CD4-positive, CD25-positive, alpha-beta regulatory T cell (primary cell): ENCODE measurements around the gene BASP1. TPM values are rescaled to one million over a fixed set of nuclear protein-coding genes. Genes with fewer than 3 reads are reported as not detected.
"Not testable (repeated sequence)": the region's sequence is repeated elsewhere in the genome, so short reads cannot be mapped to it uniquely, and the experiment has no call there.

Source experiments
- ATAC-seq, 2 donors: fragments of 150-1000 bp; cut with Tn5 transposase; one replicate each; pipeline ENCODE4 v1.10.0; 2021; ENCODE audit warnings: low read depth in 2 of 2, moderate number of reproducible peaks in 2 of 2, moderate library complexity in 1 of 2
- DNase-seq, 3 donors: peaks; one replicate each; pipeline versions ENCODE4 v3.0.0 to v3.0.0-alpha.2; 2012 to 2022; ENCODE audit warnings: mixed read lengths in 1 of 3
- H3K27ac ChIP-seq: one replicate; pipeline ENCODE4 v1.7.0; 2013; ENCODE audit warnings: mild to moderate bottlenecking, low read length; ENCODE audit not compliant: insufficient read depth, poor library complexity, severe bottlenecking
- H3K27me3 ChIP-seq: one replicate; pipeline ENCODE4 v1.7.0; 2013; ENCODE audit warnings: low read length; ENCODE audit not compliant: control insufficient read depth, insufficient read depth
- H3K36me3 ChIP-seq: one replicate; pipeline ENCODE4 v1.7.0; 2013; ENCODE audit warnings: mild to moderate bottlenecking, low read length, moderate library complexity; ENCODE audit not compliant: control insufficient read depth, insufficient read depth
- H3K4me1 ChIP-seq: 2 replicates; pipeline ENCODE4 v1.7.0; 2013; ENCODE audit warnings: mild to moderate bottlenecking, low read length; ENCODE audit not compliant: insufficient read depth, control insufficient read depth, poor library complexity, severe bottlenecking
- H3K4me3 ChIP-seq: one replicate; pipeline ENCODE4 v1.7.0; 2013; ENCODE audit warnings: low read depth, mild to moderate bottlenecking, low read length, moderate library complexity
- H3K9me3 ChIP-seq, 2 experiments: 1 replicate in 1 of 2; 2 replicates in 1 of 2; pipeline ENCODE4 v1.7.0; 2013; ENCODE audit warnings: low read length in 2 of 2, mild to moderate bottlenecking in 1 of 2, moderate library complexity in 1 of 2; ENCODE audit not compliant: control insufficient read depth in 2 of 2
- H3K27ac Mint-ChIP-seq, 3 donors: one replicate each; pipeline ENCODE4 v1.8.0; 2020 to 2022; ENCODE audit warnings: mild to moderate bottlenecking in 3 of 3, mixed read lengths in 3 of 3, moderate library complexity in 2 of 3
- H3K27me3 Mint-ChIP-seq: one replicate; pipeline ENCODE4 v1.8.0; 2022; ENCODE audit warnings: mild to moderate bottlenecking, mixed read lengths
- H3K36me3 Mint-ChIP-seq: one replicate; pipeline ENCODE4 v1.8.0; 2020; ENCODE audit warnings: mixed read lengths
- H3K4me1 Mint-ChIP-seq, 4 donors: one replicate each; pipeline ENCODE4 v1.8.0; 2020 to 2022; ENCODE audit warnings: mixed read lengths in 4 of 4, mild to moderate bottlenecking in 1 of 4
- H3K4me3 Mint-ChIP-seq, 4 donors: one replicate each; pipeline ENCODE4 v1.8.0; 2020 to 2022; ENCODE audit warnings: mild to moderate bottlenecking in 4 of 4, mixed read lengths in 4 of 4, moderate library complexity in 3 of 4
- H3K9me3 Mint-ChIP-seq, 7 donors: one replicate each; pipeline ENCODE4 v1.8.0; 2020 to 2022; ENCODE audit warnings: mixed read lengths in 7 of 7, mild to moderate bottlenecking in 3 of 7, moderate library complexity in 2 of 7
- polyA plus RNA-seq, 4 donors: library from polyadenylated mRNA; unstranded; fragments of 300-500 nt; fragmentation: Illumina TruSeq; gene quantifications; one replicate each; pipeline ENCODE4 v1.2.3, GENCODE V29; 2021
- total RNA-seq: library from RNA; stranded (reverse); gene quantifications from one replicate; pipeline ENCODE4 v1.2.3, GENCODE V29; 2022

The BASP1 gene
- total and polyA plus RNA-seq, 5 donors from 2014 or later, result 0.51 to 2.8 (median 1.6) TPM

GRCh38 chr5:17317473-17317872 is 100.0 kb downstream of the BASP1 start:
- Mint-ChIP-seq H3K27me3 (no peaks in the 10 kb centered on the region), H3K36me3 (no peaks in the 10 kb centered on the region), H3K4me3 (no peak overlapping the region), H3K27ac (no peak overlapping the region), H3K4me1 (no peaks in the 10 kb centered on the region), H3K9me3 (peaks cover 0 to 6% (median 3%) of the 10 kb centered on the region in 7 donors)
- Histone ChIP-seq H3K36me3 (no peaks in the 10 kb centered on the region), H3K4me3 (no peak overlapping the region), H3K9me3 (no peaks in the 10 kb centered on the region), H3K4me1 (no peaks in the 10 kb centered on the region), H3K27ac (no peak overlapping the region), H3K27me3 (no peaks in the 10 kb centered on the region)
- no peak for DNase-seq
- ATAC-seq, result no peak

- H3K4me3 ChIP-seq, H3K27ac Mint-ChIP-seq, H3K27ac ChIP-seq, H3K4me1 Mint-ChIP-seq, H3K36me3 Mint-ChIP-seq, H3K4me1 ChIP-seq, H3K27me3 ChIP-seq, H3K27me3 Mint-ChIP-seq, H3K9me3 Mint-ChIP-seq, H3K36me3 ChIP-seq, H3K4me3 Mint-ChIP-seq, ATAC-seq, H3K9me3 ChIP-seq, DNase-seq: not testable (repeated sequence)
These were observed 101.7 kb downstream of the BASP1 start for GRCh38 chr5:17319095-17319494.

GRCh38 chr5:17325770-17326599 is 108.6 kb downstream of the BASP1 start:
- Mint-ChIP-seq H3K4me1 (no peaks in the 10 kb centered on the region), H3K4me3 (no peak overlapping the region), H3K9me3 (peaks cover 0 to 10% (median 6%) of the 10 kb centered on the region in 7 donors), H3K27me3 (no peaks in the 10 kb centered on the region), H3K27ac (no peak overlapping the region), H3K36me3 (no peaks in the 10 kb centered on the region)
- H3K4me1 ChIP-seq, result no peaks in the 10 kb centered on the region
- H3K9me3 ChIP-seq, result no peaks in the 10 kb centered on the region
- DNase-seq, result no peak
- no peak overlapping the region for H3K27ac ChIP-seq
- H3K36me3 ChIP-seq, result no peaks in the 10 kb centered on the region
- H3K4me3 ChIP-seq, result no peak overlapping the region
- no peak for ATAC-seq
- H3K27me3 ChIP-seq, result no peaks in the 10 kb centered on the region
